Measurements from ENCODE around the gene F2RL1.
A peak's percentile ranks its signal among the peaks of the same experiment; 100 is the strongest.
"Not testable (repeated sequence)": the region's sequence is repeated elsewhere in the genome, so short reads cannot be mapped to it uniquely, and the experiment has no call there.

The F2RL1 gene

DNA sequence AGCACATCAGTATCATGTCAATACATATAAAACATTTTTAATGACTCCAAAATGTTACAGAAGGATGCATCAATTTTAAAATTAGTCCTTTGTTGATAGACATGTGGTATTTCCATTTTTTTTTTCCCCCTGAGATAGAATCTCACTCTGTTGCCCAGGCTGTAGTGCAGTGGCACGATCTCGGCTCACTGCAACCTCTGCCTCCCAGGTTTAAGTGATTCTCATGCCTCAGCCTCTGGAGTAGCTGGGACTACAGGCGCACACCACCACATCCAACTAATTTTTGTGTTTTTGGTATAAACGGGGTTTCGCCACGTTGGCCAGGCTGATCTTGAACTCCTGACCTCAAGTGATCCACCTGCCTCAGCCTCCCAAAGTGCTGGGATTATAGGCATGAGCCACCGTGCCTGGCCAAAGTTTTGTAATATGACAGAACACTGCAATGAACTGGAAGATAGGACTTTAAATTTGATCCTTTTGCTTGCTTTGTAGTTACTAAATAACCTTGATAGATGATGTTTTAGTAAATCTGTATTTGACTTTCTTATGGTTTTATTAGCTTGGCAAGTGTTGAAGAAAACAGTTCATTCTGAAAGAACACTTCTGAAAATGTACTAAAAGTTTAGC lies 3.4 kb downstream of the F2RL1 start:
- H3K9me3 ChIP-seq (ENCODE audit: control insufficient read depth, insufficient read depth, low read depth, low read length); H3K36me3 ChIP-seq (ENCODE audit: control insufficient read depth in 2 of 2, insufficient read depth in 1 of 2, low read length in 2 of 2); H3K4me1 ChIP-seq (ENCODE audit: control insufficient read depth, insufficient read depth, low read length); H3K4me3 ChIP-seq (ENCODE audit: low read depth, low read length); H3K27ac ChIP-seq (ENCODE audit: extremely low read depth, low read depth, low read length): not testable (repeated sequence)
- ChIA-PET POLR2A (interaction anchor here (0.7 kb wide), 1 partner anchor 212 kb away, joined by 3 read pairs; no protein-coding TSS in a partner anchor), CTCF (interaction anchor here (0.7 kb wide), 1 partner anchor 1308 kb away, joined by 3 read pairs; no protein-coding TSS in a partner anchor)
- TF ChIP-seq ZNF394 (tag by site-specific recombination; IDR thresholded peaks at IDR 0.05; ENCODE audit: borderline replicate concordance) (peak; percentile 20; the same call in 1 of the 2 replicates), ZNF121 (tag by site-specific recombination; IDR thresholded peaks at IDR 0.05) (peak; percentile 66)

DNA sequence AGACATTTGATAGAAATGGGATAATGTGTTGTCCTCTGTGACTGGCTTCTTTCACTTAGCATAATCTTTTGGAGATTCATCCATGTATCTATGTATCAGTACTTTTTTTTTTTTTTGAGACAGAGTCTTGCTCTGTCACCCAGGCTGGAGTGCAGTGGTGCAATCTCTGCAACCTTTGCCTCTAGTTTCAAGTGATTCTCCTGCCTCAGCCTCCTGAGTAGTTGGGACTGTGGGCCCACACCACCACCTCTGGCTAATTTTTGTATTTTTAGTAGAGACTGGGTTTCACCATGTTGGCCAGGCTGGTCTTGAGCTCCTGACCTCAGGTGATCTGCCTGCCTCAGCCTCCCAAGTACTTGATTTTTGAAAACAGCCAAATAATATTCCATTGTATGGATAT lies 7.6 kb downstream of the F2RL1 start:
- CTCF ChIA-PET = interaction anchor here (0.6 kb wide), 1 partner anchor 234 kb away, joined by 3 read pairs; no protein-coding TSS in a partner anchor
- H3K4me3 ChIP-seq (ENCODE audit: low read depth, low read length); H3K36me3 ChIP-seq (ENCODE audit: control insufficient read depth in 2 of 2, insufficient read depth in 1 of 2, low read length in 2 of 2); H3K9me3 ChIP-seq (ENCODE audit: control insufficient read depth, insufficient read depth, low read depth, low read length); H3K27ac ChIP-seq (ENCODE audit: extremely low read depth, low read depth, low read length); H3K4me1 ChIP-seq (ENCODE audit: control insufficient read depth, insufficient read depth, low read length); POLR2A ChIA-PET: not testable (repeated sequence)
- TF ChIP-seq, protein P1, sequence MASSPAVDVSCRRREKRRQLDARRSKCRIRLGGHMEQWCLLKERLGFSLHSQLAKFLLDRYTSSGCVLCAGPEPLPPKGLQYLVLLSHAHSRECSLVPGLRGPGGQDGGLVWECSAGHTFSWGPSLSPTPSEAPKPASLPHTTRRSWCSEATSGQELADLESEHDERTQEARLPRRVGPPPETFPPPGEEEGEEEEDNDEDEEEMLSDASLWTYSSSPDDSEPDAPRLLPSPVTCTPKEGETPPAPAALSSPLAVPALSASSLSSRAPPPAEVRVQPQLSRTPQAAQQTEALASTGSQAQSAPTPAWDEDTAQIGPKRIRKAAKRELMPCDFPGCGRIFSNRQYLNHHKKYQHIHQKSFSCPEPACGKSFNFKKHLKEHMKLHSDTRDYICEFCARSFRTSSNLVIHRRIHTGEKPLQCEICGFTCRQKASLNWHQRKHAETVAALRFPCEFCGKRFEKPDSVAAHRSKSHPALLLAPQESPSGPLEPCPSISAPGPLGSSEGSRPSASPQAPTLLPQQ (tag by site-specific recombination; IDR thresholded peaks at IDR 0.05) = peak; percentile 51
- 0 out of 2 replicates have a peak, but pooled peaks have one; percentile 52 for TF ChIP-seq ZFP69B (tag by site-specific recombination; IDR thresholded peaks at IDR 0.05)

DNA sequence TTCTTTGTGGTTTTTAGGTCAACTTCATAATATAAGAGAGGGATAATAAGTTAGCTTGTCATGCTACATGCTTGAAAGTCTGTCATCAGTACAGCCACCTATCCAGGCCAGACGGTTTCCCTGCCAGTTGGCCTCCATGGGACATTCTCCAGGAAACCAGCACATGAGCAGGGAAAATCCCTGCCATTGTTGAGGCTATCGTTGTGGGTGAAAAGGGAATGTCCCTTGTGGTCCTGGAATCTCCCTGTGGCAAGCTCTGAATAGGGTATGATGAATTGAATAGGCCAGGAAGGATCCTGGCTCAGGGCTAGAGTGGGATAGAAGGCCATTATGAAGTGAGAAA lies 12.3 kb downstream of the F2RL1 start:
- no peaks in the 10 kb centered on the region for H3K4me1 ChIP-seq (ENCODE audit: control insufficient read depth, insufficient read depth, low read length)
- no peak overlapping the region for H3K4me3 ChIP-seq (ENCODE audit: low read depth, low read length)
- CTCF ChIA-PET = no interaction called here
- no peaks in the 10 kb centered on the region for H3K9me3 ChIP-seq (ENCODE audit: control insufficient read depth, insufficient read depth, low read depth, low read length)
- peaks cover 3 to 22% of the 10 kb centered on the region in 2 experiments for H3K36me3 ChIP-seq (ENCODE audit: control insufficient read depth in 2 of 2, insufficient read depth in 1 of 2, low read length in 2 of 2)
- TF ChIP-seq ZNF138 (tag by site-specific recombination; IDR thresholded peaks at IDR 0.05; ENCODE audit: borderline replicate concordance) (no peak), SP3 (tag by site-specific recombination; IDR thresholded peaks at IDR 0.05) (no peak), ZNF214 (tag by site-specific recombination; IDR thresholded peaks at IDR 0.05; ENCODE audit: borderline replicate concordance) (peak; percentile 61; the same call in 1 of the 2 replicates)
- POLR2A ChIA-PET = interaction anchor here (1.0 kb wide), 1 partner anchor 12 kb away, joined by 3 read pairs; the partner anchor contains the start of gene F2RL1
- no peak overlapping the region for H3K27ac ChIP-seq (ENCODE audit: extremely low read depth, low read depth, low read length)

DNA sequence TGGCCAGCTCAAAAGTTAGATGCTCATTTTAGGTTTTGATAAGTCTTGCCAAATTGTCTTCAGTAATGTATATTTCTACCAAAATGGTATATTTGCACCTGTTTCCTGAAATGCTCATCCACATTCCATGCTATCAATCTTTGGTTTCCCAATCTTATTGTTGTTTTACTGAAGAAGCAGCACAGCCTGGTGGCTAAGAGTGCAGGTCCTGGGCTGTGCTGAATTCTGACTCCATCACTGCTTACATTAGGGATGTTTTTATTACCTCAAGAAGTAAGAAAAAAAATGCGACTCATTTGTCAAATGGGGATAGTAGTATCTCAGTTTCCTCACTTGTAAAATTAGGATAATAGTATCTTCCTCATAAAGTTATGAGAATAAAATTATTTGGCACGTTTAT lies 17.4 kb downstream of the F2RL1 start:
- Histone ChIP-seq H3K4me3 (ENCODE audit: low read depth, low read length) (no peak overlapping the region), H3K27ac (ENCODE audit: extremely low read depth, low read depth, low read length) (no peak overlapping the region), H3K36me3 (ENCODE audit: control insufficient read depth in 2 of 2, insufficient read depth in 1 of 2, low read length in 2 of 2) (peaks cover 6 to 22% of the 10 kb centered on the region in 2 experiments), H3K9me3 (ENCODE audit: control insufficient read depth, insufficient read depth, low read depth, low read length) (no peaks in the 10 kb centered on the region), H3K4me1 (ENCODE audit: control insufficient read depth, insufficient read depth, low read length) (peaks cover 12% of the 10 kb centered on the region)
- ChIA-PET CTCF (interaction anchor here (0.6 to 0.7 kb wide), 3 partner anchors 16 to 109 kb away, joined by 3 to 4 read pairs (median 3); no protein-coding TSS in a partner anchor), POLR2A (interaction anchor here (0.7 kb wide), 2 partner anchors 9 to 464 kb away, joined by 5 to 6 read pairs; no protein-coding TSS in a partner anchor)
- TF ChIP-seq ZNF37A (tag by site-specific recombination; IDR thresholded peaks at IDR 0.05) (no peak), ZNF654 (tag by site-specific recombination; IDR thresholded peaks at IDR 0.05; ENCODE audit: low read depth) (peak; percentile 20; the same call in 1 of the 2 replicates), ZNF266 (tag by site-specific recombination; IDR thresholded peaks at IDR 0.05; ENCODE audit: low read depth) (no peak), HOXA7 (CRISPR knock-in tag; IDR thresholded peaks at IDR 0.05; ENCODE audit: borderline replicate concordance) (no peak)
- TF ChIP-seq, protein P2, sequence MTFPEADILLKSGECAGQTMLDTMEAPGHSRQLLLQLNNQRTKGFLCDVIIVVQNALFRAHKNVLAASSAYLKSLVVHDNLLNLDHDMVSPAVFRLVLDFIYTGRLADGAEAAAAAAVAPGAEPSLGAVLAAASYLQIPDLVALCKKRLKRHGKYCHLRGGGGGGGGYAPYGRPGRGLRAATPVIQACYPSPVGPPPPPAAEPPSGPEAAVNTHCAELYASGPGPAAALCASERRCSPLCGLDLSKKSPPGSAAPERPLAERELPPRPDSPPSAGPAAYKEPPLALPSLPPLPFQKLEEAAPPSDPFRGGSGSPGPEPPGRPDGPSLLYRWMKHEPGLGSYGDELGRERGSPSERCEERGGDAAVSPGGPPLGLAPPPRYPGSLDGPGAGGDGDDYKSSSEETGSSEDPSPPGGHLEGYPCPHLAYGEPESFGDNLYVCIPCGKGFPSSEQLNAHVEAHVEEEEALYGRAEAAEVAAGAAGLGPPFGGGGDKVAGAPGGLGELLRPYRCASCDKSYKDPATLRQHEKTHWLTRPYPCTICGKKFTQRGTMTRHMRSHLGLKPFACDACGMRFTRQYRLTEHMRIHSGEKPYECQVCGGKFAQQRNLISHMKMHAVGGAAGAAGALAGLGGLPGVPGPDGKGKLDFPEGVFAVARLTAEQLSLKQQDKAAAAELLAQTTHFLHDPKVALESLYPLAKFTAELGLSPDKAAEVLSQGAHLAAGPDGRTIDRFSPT (tag by site-specific recombination; IDR thresholded peaks at IDR 0.05) = no peak
- TF ChIP-seq, protein P3, sequence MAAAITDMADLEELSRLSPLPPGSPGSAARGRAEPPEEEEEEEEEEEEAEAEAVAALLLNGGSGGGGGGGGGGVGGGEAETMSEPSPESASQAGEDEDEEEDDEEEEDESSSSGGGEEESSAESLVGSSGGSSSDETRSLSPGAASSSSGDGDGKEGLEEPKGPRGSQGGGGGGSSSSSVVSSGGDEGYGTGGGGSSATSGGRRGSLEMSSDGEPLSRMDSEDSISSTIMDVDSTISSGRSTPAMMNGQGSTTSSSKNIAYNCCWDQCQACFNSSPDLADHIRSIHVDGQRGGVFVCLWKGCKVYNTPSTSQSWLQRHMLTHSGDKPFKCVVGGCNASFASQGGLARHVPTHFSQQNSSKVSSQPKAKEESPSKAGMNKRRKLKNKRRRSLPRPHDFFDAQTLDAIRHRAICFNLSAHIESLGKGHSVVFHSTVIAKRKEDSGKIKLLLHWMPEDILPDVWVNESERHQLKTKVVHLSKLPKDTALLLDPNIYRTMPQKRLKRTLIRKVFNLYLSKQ (tag by site-specific recombination; IDR thresholded peaks at IDR 0.05; ENCODE audit: borderline replicate concordance) = no peak
